Stimulated activated CD8-positive, alpha-beta memory T cell treated with anti-CD3 and anti-CD28 coated beads, Interleukin-12 subunit alpha, Interleukin-12 subunit beta, amount 100 ng/mL, for 24 hours (primary cell): Measurements from ENCODE around the gene ZNF558.
A peak's percentile ranks its signal among the peaks of the same experiment; 100 is the strongest.

Experiments used
- DNase-seq: peaks from one replicate; pipeline ENCODE4 v3.0.0-alpha.2; 2020; ENCODE audit errors: extremely low read depth

The ZNF558 gene

DNA sequence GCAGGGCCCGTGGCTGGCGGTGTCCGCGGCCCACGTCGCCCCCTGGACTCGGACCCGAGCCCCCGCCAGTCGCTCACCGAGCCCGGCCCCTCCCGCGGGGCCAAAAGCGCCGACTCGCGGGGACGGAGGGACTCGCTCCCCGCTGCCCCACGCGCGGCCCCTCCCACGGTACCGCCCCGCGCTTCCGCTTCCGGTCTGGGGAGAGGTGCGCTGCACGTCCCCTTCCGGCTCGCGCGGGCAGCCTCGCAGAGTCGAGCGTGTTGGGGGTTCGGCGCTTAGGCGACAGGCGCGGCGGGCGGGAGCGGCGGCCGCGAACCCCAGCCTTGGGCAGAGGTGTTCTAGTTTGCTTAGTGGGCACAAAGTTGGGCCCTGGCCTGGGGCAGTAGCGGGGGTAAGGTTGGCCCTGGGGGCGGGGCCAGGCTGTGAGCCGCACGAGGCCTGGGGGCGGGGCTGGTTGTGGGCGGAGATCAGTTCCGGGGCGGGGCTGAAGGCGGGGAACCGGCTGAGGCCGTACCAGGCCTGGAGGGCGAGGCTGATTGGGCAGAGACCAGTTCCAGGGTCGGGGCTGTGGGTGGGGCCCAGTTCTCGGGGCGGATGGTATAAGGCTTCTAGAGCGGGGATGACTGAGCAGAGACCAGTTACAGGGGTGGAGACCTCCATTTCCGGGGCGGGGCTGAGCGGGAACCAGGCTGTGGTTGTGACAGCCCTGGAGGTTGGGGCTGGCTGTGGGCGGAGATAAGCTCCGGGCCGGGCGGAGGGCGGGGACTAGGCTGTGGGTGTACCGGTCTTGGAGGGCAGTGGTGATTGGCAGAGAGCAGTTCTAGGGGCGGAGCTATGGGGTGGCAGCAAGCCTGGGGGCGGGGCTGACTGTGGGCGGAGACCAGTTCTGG, at the start of gene ZNF558, which contains the start of gene MBD3L1:
Gene ZNF558, minus strand, starts transcription at position 173 of the 890 bp plus-strand sequence. CDS start 9,645 bp downstream, outside the sequence.
Gene MBD3L1, plus strand, starts transcription at position 246 of the 890 bp plus-strand sequence. CDS start 10,302 bp downstream, outside the sequence.
- DNase-seq, result peak; percentile 99

DNA sequence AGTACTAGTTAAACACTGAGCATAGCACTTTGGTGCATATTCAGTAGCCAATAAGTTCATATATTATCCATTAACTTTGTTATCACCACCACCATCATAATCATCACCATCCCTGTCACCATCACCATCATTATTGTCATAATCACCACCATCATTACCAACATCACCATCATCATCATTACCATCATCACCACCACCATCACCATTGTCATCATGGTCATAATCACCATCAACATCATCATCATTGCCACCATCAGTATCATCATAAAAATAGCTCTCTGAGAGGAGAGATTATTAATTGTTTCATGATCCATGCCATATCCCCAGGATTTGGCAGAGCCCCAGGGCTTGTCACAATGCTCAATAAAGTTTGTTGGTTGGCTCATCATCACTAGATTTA, 49.4 kb upstream of the ZNF558 start:
- DNase-seq, result no peak

DNA sequence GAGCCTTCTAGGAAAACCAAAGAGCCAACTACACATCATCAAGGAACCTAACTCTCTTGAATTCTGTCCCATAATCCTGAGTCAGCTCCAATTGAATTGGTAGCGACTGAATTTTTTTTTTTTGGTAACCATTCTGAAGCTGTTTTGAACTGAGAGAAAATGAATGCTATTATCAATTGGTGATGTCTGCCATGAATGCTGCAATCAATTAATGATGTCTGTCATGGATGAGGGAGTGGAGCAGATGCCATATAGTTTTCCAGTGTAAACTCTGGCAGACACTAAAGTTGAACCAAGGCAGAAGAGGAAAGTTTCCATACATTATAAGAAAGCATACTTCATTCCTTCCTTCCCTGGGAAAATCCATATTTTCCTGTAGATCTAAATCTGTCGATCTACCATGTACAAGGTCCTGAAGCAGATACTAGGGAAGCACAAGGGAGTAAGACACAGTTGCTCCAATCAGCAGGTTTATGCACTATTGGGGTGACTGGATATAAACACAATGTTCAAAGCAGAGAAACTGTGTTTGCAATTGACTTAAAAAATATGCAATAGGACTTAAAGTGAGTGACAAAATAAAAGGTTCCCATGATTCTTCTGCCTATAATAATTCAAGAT, 48.9 kb upstream of the ZNF558 start:
- DNase-seq, result no peak

DNA sequence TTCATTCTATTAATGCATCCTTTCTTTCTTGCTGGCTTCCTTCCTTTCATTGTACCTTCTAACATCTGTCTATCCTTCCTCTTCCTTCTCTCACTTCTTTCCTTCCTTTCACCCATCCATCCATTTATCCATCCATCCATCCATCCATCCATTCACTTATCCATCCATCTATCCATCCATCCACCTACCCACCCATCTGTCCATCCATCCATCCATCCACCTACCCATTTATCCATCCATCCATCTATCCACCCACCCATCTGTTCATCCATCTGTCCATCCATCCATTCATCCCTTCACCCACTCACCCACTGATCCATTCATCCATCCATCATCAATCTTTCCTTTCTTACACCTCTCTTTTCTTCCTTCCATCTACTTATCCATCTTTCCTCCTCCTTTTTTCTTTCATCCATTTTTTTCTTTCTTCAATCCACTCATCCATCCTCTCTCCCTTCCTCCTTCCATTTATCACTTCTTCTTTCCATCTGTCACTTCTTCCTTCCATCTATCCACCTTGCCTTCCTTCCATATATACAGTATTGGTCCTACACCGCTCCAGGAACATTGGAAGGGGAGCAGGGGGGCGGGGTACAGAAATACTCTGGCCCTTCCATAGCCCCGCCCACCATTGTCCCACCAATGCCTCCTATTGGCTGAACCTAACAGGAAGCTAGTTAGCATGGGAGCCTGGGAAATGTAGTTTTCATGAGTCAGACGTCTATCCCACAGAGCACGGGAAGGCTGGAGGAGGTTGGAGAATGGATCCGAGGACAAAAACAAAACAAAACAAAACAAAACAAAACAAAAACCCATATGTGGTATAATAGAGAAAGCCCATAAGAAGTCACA, 46.0 kb upstream of the ZNF558 start:
- no peak for DNase-seq

DNA sequence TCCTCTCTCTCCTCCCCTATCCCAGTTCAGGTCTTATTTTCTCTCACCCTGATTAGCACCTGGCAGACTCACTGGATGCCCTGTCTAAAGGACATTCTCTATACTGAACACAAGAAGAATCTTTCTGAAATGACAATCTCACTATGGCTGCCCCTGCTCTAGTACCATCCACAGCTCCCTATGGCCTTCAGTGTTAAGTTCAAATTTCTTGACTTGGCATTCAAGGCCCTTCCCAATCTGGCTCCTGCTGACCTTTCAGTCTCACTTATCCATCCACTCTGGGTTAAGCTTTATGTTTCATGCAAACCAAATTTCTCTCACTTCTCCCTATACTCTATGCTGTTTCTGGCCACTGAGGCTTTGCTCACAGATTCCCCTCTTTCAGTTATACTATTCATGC, 34.2 kb upstream of the ZNF558 start:
- DNase-seq, result no peak

DNA sequence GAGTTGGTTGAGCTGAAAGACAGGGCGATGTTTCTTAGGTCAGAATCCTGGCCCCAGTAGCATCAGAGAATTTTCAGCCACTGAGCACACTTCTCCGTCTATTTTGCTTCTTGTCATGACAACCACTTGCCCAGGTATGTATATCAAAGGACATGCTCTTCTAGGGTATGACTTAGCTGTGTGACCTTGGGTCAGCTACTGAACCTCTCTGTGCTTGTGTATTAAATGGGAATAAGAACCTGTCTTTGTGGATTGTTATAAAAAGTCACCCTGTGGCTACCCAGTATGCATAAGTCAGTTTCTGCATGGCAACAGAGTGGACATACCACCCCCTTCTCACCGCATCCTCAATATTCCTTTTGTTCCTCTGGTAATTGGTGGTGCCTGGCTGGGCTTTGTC, 26.2 kb upstream of the ZNF558 start:
- DNase-seq, result no peak

DNA sequence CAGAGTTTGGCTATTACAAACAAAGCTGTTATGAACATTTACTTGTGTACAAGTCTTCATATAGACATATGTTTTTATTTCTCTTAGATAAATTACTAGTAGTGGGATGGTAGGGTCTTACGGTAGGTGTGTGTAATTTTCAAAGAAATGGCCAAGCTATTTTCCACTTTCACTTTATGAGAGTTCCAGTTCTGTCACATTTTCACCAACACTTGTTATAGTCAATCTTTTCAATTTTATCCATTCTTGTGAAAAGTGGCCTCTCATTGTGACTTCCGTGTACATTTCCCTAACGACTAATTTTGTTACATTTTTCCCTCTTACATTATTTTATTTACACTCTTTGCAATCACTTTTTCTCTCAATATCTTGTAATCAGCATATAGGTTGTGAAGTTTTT, 18.4 kb upstream of the ZNF558 start:
- no peak for DNase-seq

DNA sequence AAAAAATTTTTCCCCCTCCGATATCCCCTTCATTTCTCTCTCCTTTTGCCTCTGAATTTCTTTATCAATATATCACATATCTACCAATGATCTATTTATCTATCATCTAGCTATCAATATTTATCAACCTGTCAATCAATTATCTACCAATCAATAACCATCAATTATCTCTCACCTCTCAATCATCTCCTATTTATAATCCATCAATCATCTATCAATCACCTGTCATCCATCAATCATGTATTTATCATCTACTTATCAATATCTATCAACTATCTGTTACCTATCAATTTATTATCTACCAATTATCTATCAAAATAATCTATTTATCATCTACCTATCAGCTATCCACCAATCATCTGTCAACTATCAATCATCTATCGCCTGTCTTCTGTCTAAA, 17.1 kb upstream of the ZNF558 start:
- no peak for DNase-seq

DNA sequence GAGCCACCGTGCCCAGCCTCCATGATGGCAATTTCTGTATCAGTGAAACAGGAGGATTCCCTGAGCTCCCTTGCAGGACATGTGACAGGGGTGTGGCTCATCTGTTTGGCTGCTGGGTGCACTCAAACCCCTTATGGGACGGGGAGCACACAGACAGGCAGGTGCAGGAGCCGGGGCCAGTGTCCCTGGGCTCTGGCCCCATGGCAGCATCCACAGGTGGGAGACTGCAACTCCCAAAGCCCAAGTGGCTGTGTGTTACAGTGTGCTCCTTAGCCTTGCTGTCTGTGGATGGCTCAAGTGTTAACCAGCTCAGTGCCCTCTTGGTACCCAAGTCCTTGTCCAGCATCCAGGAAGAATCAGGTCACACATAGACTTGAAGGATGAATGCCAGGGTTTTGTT, 14.7 kb upstream of the ZNF558 start:
- DNase-seq, result no peak

DNA sequence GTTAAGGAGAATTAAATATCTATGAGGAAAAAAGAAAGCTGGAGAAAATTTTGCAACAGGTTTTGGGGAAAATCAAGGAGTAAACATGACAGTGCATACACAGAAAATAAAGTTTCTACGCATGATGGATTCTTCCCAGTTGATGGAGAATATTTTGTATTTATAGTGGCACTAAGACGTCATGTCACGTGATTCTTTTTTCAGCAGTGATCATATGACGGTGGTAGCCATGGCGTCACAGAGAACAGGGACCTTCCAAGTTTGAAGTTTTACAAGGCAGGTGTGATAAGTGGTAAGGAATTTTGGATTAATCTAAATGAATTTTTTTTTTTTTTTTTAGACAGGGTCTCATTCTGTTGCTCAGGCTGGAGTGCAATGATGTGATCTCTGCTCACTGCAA, 8.6 kb upstream of the ZNF558 start:
- no peak for DNase-seq

DNA sequence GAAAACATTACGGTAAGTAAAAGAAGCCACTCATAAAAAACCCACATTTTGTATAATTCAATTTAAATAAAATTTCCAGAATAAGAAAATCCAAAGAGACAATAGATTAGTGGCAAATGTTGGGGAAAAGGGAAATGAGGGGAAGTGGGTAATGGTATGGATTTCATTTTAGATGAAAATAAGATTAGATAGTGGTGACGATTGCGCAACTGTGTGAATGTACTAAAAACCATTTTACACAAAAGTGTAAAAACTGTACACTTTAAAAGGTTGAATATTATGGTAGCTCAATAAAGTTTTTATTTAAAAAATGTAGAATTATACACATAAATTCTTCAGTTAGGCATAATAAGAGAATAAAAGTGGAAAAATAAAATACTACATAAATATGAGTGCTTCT, 3.8 kb upstream of the ZNF558 start:
- no peak for DNase-seq

DNA sequence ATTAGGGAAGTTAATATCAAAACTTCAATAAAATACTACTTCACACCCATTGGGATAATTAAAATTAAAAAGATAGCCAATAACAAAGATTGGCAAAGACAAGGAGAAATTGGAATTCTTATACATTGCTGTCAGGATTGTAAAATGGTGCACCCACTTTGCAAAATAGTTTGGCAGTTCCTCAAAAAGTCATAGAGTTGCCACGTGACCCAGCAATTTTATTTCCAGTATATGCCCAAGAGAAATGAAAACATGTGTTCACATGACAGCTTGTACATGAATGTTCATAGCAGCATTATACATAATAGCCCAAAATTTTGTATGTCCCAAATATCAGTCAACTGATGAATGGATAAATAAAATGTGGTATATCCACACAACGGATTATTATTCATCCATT, 3.3 kb upstream of the ZNF558 start:
- DNase-seq, result no peak

DNA sequence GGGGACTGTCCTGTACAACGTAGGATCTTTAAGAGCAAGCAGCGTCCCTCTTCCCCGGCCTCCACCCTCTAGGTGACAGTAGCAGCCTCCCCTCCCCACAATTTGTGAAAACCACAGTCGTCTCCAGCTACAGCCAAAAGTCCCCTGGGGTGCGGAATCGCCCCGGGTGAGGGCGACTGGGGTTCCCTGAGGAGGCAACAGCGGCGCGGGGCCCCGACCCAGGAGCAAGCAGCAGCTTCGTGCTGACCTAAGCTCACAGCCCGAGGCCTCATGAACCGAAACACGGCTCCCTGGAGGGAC, 322 bp downstream of the ZNF558 start:
- no peak for DNase-seq

DNA sequence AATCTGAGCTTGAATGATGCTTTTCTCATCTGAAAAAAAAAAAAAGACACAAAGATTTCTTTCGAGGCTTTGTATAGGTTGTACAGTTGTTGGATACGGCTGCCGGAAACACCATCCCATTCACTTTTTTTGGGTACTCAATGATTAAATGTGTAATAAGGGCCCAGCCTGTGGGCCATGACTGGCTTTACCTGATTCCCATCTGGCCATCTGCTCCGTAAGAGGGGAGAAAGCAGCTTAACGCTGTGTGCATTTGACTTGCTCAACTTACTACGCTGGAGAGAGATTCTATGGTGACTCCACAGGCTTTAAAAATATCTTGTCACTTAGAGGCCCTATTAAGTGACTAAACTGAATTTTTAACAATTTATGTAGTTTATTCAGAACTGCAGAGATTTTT, 731 bp downstream of the ZNF558 start:
- no peak for DNase-seq

DNA sequence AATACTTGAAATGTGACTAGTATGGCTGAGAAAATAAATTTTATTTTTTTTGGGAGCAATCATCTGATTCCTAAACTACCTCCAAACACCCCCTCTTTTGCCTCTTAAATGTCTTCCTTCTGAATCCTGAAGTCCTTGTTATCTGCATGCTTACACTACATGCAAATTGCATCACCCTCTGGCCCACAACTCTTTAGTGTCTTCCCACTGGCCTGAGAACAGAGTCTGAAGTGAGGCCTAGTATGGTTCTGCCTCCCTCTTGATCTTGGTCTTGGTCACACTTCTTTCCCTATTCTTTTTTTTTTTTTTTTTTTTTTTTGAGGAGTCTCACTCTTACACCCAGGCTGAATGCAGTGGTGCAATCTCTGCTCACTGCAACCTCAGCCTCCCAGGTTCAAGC, 4.8 kb downstream of the ZNF558 start:
- no peak for DNase-seq

DNA sequence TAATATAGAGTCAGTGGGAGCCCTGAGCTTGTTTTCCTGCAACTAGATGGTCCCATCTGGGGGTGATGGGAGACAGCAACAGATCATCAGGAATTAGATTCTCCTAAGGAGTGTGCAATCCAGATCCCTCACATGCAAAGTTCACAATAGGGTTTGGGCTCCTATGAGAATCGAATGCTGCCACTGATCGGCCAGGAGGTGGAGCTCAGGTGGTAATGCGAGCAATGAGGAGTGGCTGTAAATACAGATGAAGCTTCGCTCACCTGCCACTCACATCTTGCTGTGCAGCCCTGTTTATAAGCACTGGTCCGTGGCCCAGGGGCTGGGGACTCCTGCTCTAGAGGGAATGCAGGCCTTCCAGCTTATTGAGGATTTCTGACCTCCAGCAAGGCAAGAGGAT, 5.7 kb downstream of the ZNF558 start:
- DNase-seq, result no peak

DNA sequence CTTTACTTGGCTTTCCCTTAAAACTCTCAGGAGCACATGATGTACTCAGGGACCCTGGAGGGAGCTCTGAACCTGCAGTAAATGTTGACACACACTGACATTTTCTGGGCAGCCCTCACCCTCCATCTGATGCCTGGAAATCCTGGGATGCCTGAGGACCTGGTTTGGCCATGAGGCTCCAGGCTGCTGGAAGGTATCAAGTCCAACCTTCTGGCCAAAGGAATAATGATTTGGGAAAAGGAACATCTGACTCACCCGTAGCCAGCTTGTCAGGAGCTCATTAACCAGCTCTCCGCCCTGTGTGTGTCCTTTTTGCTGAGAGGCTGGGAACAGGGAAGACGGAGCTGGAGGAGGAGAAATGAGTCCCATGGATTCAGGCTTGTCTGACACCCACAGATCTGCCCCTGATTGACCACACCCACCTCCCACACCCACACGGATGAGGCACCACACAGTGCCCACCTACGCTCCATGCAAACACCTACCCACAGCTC, 10.3 kb downstream of the ZNF558 start:
- DNase-seq, result no peak

DNA sequence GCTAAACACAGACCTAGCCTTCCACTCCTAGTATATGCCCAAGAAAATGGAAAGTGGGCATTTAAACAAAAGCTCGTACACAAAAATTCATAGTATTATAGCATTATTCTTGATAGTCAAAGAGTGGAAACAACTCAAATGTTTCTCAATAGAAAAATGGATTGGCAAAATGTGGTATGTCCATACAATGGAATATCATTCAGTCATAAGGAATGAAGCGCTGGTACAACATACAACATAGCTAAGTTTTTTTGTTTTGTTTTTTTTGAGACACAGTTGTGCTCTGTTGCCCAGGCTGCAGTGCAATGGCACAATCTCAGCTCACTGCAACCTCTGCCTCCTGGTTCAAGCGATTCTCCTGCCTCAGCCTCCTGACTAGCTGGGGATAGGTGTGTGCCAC, 11.9 kb downstream of the ZNF558 start:
- no peak for DNase-seq

DNA sequence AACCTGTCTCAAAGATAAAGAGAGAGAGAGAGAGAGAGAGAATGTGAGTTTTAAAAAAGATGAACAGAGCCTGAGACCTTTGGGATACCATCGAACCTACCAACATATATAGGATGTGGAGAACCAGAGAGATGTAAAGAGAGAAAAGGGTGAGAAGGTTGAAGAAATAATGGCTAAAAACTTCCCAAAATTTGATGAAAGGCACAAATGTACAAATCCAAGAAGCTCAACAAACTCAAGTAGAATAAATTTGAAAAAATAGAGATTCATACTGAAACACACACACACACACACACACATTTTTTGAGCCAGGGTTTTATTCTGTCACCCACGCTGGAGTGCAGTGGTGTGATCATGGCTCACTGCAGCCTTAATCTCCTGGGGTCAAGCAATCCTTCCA, 16.3 kb downstream of the ZNF558 start:
- DNase-seq, result no peak

DNA sequence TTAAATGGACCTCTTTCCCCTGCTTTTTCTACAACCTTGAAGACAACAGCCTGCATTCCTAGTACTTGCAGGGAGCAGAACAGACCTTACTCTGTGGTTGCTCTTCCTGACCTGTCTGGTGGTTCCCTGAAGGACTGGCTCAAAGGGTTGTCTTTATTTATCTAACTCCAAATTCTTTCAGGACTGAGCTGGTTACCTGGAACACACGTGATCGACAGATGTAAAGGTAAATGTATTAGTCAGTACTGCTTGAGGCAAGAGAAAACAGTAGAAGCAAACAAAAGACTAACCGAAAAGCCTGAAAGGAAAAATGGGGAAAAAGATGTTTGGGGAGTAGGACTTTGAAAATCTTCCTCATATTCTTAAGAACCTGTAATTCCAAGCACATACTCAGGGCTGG, 17.9 kb downstream of the ZNF558 start:
- no peak for DNase-seq

DNA sequence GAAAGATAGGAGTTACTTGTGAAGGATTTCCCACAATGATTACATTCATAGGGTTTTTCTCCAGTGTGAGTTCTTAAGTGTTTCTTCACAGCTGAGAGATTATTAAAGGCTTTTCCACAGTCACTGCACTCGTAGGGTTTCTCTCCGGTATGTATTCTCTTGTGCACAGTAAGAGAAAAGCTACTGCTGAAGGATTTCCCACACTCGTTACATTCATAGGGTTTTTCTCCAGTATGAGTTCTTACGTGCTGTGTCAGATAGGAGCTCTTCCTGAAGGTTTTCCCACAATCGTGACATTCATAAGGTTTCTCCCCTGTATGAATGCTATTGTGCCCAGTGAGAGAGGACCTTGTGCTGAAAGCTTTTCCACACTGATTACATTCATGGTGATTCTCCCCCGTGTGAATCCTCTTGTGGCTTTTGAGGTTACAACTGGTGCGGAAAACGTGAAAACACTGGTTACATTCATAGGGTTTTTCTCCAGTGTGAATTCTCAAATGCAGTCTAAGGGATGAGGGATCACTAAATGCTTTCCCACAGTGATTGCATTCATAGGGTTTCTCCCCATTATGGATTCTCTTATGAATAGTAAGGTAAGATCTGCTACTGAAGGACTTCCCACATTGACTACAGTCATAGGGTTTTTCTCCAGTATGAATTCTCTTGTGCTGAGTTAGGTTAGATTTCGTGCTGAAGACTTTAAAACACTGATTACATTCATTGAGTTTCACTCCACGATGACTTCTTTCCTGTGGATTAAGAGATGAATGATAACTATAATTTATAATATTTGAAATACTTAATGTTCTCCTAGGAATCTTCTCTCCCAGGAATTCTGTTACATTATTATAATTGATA, 20.6 kb downstream of the ZNF558 start:
- DNase-seq, result no peak
